GM11168 (cell line): ENCODE measurements around the gene ITPK1.
"Not testable (repeated sequence)": the region's sequence is repeated elsewhere in the genome, so short reads cannot be mapped to it uniquely, and the experiment has no call there.

Experiments used
- in situ Hi-C: fragments of 300-500 bp; cut with MboI; formaldehyde crosslinking; loops from one replicate; pipeline ENCODE4 v1.12.0; 2022; ENCODE audit warnings: low sequenced_read_pairs; ENCODE audit not compliant: unreplicated experiment

ITPK1 gene

DNA sequence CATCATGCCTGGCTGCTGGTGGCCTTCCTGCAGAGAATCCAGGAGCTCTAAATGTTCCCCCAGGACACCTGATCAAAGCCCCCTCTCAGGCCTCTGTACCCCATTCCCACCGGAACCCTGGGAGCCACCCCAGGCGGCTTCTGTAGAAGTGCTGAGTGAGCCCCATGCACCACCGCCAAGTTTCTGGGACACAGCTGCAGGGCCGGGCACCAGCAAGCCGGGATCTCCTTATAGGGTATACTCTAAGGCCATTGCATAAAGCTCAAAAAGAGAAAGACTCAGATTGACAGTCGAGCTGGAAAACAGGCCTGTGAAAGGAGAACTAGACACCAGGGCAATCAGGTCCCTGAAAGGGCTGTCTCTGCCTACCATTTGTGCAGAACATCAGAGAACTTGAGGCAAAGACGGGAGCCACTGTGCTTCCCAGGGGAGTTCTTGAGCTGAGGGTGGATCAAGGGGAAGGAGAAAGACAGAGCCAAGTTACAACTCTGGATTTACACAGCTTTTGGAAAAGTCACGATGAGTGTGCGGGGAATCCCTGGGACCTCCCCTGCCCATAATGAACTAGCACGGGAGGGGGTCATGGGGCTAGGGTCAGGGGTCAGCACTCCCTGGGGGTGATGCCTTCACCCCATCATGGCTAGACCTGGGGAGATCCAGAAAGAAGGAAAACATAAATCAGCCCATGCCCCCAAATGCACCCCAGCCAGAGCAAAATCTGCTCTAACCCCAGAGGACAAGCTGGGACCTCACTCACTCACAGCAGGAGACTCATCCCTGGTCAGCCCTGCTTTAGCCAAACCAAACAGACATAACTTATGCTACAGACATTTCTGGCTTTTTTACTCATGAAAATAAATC, 51.1 kb downstream of the ITPK1 start:
- in situ Hi-C loops, result no loop called here

DNA sequence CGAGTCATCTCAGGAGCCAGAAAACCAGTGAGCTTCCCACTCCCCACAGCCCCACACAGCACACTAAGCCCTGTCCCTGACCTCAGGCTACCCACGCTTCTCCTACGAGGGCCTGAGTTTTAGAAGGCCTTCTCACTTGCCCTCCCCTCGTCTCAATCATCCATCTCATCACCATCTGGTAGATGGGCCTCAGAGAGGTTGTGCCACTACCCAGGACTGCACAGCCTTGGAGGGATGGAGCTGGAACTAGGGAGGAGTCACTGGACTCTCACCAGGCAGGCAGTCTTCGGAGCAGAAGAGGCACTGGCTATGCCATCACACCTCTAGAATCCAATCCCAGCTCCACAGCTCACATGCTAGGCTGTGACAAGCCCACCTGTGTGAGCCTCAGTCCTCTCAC, 52.3 kb downstream of the ITPK1 start:
- in situ Hi-C loops, result no loop called here

DNA sequence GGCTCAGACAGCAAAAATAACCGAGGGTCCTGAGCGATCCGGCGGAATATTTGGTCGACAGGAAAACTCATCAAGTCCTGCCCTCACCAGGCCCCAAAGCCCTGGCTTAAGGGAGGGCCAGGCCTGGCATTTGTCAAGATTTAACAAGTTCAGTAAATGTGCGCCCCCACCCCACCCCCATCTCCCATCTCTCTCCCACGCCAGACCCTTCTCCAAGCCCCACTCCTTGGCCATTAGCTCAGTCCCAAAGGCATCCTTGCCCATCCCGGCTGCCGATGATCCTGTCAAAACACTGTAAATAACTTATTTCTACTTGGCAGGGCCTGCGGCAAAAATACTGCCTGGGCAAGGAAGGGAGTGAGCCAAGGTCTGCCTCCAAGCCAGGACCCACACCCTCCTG, 52.8 kb downstream of the ITPK1 start:
- in situ Hi-C loops, result no loop called here

DNA sequence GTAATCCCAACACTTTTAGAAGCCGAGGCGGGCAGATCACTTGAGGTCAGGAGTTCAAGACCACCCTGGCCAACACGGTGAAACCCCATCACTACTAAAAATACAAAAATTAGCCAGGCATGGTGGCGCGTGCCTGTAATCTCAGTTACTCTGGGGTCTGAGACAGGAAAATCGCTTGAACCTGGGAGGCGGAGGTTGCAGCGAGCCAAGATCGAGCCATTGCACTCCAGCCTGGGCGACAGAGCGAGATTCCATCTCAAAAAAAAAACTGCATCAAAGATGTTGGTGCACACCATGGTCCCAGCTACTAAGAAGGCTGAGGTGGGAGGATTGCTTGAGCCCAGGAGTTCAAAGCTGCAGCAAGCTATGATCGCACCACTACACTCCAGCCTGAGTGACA, 53.7 kb downstream of the ITPK1 start:
- in situ Hi-C loops, result not testable (repeated sequence)

DNA sequence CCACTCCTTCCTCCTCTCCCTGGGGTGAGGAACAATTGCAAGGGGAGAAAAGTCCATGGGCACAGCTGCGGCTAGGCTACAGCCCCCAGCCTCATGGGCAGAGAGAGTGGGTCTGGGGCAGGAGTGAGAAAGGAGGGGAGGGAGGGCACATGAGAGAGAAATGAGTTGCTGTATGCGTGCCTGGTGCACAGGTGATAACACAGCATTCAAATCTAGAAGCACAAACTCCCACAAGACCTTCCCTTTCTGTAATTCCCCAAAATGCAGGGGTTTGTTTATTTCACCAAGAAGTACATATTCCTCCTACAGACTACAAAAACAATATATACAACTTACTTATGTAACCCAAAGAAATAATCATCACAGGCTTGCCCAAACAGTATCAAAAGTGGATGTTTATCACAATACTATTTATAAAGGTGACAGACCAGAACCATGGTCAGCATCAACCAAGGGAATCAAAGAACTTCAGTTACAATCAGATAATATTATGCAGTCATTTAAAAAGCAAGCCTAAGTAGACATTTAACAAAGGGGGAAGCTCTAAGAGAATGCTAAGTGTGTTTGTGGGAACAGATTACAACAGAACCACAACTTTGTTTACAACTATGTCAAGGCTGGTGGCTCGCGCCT, 54.2 kb downstream of the ITPK1 start:
- in situ Hi-C loops, result no loop called here

DNA sequence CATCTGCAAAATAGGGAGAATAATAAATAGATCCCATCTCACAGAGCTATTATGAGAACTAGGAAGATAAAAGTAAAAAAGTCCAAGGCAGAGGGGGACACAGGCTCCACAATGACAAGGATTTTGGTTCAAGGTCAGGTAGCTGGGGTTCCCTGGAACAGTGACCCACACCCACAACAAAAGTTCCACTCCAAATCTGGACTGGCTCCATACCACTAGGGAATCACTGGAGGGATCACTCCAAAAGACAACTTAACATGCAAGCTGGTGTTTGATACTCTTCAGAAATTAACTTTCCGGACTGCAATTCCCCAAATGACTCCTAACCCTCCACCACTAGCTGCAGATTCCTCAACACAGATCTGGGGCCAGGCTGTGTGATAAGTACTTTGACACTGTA, 54.9 kb downstream of the ITPK1 start:
- in situ Hi-C loops, result no loop called here

DNA sequence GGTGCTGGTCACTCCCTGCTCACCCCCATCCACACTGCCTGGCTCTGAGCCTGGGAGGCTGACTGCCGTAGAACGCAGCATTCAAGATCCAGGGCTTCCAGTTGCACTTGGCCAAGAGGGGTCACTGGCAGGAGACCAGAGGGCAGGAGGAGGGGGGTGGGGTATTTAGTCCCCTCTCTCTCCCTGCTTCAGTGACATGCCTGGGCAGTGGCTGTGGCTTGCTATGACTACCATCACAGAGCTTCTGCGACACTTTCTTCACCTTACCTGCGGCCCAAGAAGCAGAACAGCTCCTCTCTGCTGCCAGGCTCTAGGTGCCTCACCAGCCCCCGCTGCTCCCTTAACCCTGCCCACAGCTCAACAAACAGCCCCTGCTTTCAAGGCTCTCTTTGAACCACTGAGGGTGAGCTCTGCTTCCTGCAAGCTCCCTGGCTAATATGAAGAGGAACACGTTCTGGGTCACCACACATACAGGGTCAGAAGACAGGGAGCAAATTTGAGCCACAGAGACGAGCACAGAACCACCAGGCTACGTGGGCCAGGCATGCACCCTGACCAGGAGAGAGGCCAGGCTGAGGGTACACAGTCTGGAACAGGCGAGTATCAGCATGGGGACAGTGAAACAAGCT, 55.7 kb downstream of the ITPK1 start:
- in situ Hi-C loops, result no loop called here

DNA sequence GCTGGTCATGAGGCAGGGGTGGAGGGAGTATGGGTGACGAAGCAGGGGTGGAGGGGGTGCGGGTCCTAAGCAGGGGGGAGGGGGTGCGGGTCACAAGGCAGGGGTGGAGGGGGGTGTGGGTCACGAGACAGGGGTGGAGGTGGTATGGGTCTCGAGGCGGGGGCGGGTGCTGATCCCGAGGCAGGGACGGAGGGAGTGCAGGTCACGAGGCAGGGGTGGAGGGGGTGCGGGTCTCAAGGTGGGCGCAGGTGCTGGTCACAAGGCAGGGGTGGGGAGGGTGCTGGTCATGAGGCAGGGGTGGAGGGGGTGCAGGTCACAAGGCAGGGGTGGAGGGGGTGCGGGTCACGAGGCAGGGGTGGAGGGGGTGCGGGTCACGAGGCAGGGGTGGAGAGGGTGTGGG, 56.5 kb downstream of the ITPK1 start:
- in situ Hi-C loops, result no loop called here

DNA sequence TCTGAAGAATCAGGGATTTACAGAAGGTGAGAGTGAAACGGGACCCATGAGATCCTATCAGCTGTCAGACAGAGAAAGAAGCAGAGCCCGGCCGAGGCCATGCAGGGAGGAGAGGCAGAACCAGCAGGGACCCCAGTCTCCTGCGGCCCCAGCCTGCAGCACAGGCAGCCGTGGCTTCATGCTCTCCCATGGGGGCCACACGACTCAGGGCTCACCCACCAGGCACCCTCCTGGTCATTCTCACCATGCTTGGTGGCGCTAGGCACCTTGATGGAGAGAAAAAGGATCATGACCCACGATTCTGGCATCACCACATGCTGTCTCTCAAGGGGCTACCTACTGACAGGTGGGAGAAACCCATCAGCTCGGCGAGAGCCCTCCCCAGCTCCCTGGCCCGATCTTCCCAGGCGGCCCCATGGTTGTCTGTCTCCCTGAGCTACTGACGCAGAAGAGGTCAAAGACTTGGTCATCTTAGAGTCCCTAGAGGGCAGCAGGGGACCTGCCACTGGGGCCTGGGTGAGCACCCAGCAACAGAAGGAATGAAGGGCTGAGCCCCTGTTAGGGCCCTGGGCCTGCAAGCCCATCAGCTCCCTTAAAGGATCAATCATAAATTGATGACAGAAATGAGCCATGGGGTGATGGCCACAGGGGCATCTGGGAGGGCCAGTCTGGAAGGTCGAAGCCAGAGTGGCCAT, 58.0 kb downstream of the ITPK1 start:
- in situ Hi-C loops, result no loop called here

DNA sequence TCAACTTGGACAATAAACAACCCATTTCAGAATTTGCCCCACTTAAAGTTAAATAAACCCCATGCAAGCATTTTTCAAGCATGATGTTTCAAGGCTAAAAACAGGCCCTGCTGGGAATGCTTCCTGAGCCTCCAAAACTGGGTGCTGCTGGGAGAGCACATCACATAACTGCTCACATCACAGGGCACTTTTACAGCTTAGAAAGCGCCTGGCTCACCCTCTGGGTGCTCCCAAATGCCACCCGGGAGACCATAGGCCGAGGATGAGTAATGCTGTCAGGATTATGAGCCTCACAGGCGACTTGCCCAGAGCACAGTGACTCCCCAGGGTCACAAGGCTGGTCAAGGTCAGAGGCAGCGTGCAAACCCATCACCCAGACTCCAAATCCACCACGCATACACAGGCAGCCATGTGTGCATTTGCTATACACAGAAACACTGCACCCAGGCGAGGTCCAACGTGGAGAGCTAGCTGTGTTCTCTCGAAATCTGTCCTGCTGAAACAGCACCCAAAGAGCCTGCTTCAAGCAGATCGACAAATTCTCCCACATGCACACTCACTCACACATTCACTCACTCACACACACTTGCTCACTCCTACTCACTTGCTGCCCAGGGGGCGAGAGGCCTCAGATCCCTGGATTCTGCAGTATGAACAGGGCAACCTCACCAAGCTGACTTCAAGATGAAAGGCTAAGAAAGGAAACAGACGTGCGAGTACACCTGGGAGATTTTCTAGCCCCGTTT, 58.7 kb downstream of the ITPK1 start:
- in situ Hi-C loops, result no loop called here

DNA sequence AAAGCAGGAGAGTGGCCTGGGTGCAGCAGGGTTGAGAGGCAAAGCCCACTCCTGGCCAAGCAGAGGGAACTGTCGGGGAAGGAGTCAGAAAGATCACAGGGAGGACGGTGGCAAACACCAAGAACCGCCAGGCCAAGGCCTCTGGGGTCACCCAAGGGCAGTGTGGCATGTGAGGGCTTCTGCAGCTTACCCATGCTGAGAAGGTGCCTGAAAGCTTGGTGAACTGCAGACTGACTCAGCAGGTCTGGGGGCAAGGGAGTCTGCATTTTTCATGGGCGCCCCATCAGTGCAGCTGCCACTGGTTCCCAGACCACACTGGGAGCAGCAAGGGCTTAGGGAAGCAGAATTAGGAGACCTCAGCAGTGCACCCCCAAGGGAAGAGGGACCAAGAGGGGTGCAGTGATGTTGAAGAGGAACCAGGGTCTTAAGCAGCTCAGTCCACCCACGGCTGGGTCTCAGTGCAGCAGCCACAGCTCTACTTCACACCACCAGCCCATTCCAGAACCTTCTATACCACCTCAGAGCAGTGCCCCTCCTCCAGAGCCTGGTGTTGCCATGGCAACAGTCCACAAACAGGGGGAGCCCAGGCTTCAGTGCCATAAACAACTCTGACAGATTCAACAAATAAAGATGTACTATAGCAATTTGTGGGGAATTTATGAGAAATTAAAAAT, 59.4 kb downstream of the ITPK1 start:
- in situ Hi-C loops, result no loop called here

DNA sequence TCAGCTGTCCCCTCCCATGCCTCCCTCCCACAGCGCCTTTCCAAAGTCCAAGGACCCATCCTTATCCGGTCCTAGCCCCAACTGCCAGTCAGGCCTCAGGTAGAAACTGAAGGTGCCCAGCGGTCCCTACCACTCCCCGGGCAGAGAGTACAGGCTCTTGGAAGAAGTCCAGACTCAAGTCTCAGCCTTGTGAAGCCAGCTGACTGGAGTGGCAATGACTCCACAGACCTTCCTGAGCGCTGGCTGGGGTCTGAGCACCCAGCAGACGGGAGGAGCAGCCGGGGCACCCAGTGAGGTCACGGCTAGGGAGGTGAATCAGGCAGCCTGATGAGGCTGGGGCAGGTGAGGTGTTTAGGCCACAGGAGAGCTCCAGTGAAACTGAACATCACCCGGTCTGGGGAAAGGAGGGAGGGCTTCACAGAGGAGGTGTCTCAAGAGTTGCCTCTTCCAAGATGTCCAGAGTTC, 60.0 kb downstream of the ITPK1 start:
- in situ Hi-C loops, result no loop called here

DNA sequence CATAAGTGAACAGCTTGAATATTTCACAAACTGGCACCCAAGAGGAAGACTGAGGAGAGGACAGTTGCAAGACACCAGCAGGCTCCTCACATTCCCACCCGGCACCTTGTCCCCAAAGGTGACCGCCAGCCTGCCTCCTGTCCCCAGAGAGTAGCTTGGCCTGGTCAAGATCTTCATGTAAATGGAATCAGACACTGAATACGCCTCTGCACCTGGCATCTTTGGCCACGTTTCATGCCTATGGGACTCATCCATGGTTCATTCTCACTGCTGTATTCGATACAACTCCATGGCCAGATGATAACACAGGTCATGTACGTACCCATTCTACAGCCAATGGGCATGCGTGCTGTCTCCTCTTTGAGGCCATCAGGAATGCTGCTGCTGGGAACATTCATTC, 60.8 kb downstream of the ITPK1 start:
- in situ Hi-C loops, result no loop called here

DNA sequence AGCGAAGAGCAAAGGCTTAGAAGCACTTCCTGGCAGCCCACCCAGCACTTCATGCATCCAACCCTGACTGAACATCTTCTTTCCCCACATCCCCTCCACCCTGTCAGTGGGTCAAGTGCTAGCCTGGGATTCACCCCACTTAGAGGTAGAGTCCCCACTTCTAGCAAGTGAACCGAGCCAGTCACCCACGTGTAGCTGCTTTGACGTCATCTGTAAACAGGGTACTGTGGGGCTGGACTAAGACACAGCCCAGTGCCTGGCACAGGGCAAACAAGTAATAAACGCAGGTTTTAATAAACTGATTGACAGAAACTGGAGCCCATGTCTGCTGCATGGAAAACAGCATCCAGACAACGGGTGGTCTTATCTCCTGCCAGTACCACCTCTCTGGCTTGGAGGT, 61.7 kb downstream of the ITPK1 start:
- in situ Hi-C loops, result no loop called here

DNA sequence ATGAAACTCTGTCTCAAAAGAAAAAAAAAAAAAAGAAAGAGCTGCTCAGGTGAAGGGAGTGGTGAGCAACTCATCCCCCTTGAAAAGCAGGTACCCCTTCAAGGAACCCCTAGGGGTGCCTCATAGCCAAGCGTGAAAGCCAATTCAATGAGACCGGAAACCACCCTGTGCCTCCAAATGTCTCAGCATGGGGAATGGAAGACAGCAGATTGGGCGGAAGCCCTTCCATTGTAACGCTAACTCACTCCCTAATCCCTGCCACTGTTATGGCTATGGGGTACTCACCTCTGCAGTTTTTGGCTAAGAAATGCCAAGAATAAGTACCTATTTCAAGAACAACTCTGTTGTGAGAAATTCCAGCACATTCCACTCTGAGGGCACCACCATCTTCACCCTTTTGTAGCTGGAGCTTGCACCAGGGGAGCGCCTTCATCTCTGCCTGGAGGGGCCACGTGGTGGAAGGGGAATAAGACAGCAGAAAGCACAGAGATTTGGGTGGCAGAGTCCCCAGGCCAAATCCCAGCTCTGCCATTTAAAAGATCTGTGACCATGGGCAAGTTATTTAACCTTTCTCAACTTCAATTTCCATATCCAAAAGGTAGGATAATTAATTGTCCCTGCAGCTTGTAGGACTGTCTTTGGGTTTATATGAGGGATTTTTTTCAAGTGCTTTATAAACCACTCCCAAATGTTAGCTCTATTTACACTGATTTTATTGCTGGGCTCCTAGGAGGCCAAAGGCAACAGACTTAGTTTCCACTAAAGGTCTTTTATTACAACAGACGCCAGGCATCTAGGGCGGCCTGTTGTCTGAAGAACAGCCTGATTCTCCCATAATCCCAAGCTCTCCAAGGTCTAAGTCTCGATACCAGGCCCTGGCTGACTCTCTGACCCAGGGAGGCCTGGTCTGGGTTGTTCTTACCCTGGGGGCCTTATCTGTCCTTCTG, 63.9 kb downstream of the ITPK1 start:
- in situ Hi-C loops, result no loop called here

DNA sequence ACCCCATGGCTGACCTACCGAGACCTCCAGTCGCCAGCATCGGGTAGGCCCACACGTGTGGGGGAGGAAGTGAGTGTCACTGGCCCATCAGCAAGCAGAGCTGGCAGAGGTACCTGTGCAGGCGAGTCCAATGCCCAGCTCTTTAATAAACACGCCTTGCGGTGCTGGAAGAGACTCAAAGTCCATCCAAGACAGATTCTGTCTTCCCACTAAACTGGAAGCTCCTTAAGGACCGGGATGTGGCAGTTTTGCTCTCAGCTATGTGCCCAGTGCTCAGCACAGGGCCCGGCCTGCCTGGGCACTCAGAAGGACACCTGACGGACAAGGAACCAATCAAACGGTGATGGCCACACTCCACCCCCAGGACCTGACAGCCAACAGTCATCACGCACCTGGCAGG, 65.0 kb downstream of the ITPK1 start:
- in situ Hi-C loops, result no loop called here

DNA sequence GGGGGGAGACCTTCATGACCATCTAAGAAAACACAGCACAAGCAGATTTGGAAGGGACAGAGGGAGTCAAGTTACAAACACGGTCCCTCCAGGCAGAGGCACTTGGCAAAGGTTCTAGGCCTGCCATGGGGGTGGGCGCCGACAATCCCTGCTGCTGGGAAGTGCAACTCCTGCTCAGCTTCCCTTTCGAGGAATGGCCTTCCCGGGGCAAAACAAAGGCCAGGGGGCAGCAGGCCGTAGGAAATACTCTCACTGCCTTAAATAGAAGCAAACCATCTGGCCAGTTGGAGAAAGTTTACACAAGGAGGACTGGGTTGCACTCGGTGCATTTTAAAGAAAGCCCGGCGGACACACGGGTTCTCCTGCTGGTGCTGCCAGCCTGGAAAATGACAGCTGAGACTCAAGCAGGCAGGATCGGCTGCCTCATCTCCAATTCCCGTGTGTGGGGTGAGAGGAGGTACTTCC, 65.8 kb downstream of the ITPK1 start:
- in situ Hi-C loops, result no loop called here

DNA sequence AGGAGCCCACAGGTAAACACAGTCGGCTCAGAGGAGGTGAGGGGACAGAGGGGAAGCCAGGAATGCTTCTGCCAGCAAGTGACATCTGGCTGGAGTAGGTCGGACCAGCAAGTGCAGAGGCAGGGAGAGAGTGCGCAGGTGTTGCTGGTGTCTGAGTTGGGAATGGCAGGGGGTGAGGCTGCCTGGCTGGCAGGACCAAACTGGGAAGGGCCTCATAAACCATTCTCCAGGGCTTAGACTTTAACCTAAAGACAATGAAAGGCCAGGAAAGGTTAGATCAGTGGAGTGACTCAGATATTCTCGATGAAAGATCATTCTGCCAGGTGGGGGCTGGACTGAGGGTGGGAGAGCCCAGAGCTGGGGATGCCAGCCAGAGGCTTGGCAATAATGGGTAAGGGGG, 66.4 kb downstream of the ITPK1 start:
- in situ Hi-C loops, result no loop called here
